WI38 (cell line): ENCODE data around the gene ABCB8.
A peak's percentile ranks its signal among the peaks of the same experiment; 100 is the strongest.

Experiments
- H3K4me3 ChIP-seq: 2 replicates; pipeline ENCODE4 v1.5.1; 2011; ENCODE audit warnings: low read depth, mild to moderate bottlenecking, control low read depth, low read length
- TF ChIP-seq, protein P1 (sequence below): IDR thresholded peaks from 2 replicates; pipeline ENCODE4 v1.5.1; 2012; ENCODE audit warnings: low read depth, mild to moderate bottlenecking, control low read depth, low read length

ABCB8 gene

DNA sequence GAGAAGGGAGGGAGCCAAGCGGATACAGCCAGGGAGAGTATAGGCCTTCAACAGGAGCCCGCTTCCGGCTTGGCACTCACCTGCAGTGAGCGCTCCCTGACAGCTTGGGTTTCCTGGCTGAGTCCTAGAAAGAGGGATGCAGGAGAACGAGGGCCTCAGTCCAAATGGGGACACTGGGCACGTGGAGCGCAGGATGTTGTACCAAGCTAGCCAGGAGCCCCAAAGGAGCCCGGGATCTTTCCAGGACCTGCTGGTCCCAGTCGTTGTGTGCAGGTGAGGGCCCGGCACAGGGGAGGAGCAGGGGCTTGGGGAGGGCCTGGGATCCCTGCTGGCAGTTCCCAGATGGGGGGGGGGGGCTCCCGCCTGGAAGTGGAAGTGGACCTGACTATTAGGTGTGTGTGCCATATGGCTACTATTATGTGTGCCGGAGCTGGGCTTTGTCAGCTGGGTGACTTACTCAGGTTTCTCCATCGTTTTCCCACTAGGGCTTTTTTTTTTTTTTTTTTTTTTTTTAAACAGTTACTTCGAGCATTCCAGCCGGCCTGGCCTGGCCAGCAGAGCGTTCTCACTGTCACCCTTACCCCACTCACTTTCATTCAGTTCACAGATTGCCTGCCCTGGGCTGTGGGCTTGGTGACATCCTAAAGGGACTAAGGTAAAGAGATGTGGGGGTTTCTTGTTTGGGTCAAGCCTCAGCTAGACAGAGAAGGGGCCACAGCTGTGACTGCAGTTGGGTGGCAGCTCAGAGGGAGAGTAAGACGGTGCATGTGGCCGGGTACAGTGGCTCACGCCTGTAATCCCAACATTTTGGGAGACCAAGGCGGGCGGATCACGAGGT is 61.9 kb downstream of the ABCB8 start:
- H3K4me3 ChIP-seq = peak overlapping the region; percentile 87
- TF ChIP-seq, protein P1, sequence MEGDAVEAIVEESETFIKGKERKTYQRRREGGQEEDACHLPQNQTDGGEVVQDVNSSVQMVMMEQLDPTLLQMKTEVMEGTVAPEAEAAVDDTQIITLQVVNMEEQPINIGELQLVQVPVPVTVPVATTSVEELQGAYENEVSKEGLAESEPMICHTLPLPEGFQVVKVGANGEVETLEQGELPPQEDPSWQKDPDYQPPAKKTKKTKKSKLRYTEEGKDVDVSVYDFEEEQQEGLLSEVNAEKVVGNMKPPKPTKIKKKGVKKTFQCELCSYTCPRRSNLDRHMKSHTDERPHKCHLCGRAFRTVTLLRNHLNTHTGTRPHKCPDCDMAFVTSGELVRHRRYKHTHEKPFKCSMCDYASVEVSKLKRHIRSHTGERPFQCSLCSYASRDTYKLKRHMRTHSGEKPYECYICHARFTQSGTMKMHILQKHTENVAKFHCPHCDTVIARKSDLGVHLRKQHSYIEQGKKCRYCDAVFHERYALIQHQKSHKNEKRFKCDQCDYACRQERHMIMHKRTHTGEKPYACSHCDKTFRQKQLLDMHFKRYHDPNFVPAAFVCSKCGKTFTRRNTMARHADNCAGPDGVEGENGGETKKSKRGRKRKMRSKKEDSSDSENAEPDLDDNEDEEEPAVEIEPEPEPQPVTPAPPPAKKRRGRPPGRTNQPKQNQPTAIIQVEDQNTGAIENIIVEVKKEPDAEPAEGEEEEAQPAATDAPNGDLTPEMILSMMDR = no peak

DNA sequence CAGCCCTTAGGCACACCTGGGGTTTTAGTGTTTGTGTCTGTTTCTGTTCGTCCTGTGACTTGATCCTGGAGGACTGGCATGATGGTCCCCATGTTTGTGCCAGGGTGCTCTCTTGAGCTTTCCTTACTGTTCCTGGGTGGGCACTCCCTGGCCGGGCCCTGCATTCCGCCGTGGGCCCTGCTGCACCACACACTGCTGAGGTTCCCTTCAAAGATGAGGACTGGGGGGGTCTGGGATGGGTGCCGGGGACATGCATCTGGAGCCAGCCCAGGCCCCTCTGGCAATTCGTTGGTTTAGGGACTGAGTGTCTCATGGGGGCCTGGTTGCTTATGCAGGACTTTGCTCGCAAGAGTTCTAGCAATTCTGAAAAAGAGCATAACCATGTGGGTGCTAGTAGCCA is 62.8 kb downstream of the ABCB8 start:
- no peak overlapping the region for H3K4me3 ChIP-seq
- TF ChIP-seq, protein P1 = no peak

DNA sequence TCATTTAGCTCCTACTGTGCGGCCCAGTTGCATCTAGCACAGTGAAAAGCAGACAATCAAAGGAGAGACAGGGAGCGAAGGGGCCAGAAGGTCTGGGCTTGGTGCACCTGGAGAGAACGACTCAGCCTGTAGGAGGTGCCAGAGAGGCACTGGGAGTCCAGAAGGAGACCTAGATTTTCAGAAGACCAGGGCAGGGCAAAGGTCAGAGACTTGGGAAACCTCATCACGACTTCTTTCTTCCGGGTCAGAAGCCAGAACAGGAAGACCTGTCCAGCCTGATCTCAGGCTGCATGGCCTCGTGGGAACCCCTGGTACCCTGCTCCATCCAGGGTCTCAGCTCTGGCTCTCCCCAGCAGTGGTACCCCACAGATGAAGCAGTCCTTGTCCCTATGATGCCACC is 63.2 kb downstream of the ABCB8 start:
- no peak overlapping the region for H3K4me3 ChIP-seq
- TF ChIP-seq, protein P1 = peak; percentile 51

DNA sequence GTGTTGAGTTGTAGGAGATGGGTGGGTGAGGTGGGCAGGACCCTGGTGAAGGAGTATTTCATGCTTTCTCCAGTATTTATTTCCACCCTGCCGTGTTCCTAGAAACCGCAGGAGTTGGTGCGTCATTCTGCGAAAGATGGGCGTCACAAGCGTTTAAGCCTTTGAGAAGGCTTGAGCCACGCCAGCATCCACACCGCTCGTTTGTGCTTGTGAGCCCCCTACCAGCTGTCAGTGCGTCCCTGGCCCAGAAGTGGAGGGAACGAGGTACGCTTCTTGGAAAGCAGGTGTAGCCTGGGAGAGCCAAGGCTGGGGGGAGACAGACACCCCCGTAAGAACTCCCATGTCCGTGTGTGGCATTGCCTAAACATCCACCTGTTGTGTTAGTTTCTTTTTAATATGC is 63.7 kb downstream of the ABCB8 start:
- H3K4me3 ChIP-seq = no peak overlapping the region
- TF ChIP-seq, protein P1 = no peak

DNA sequence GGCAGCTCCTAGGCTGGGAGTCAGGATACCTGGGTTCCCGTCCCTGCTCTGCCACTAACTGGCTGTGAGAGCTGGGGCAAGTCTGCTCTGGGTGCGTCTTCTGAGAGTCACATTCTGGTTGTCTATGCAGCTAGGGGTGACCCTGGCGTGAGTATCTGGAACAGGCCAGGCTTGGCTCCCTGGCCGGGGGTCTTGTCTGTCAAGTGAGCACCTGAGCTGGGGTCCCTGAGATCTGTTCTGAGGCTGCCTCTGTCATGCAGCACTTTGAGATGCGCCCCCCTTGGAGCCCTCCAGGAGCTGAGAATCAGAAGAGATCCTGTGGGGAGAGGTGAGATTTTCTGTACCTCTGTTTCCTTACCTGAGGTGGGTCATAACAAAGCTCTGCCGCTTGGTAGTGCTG is 65.5 kb downstream of the ABCB8 start:
- H3K4me3 ChIP-seq = no peak overlapping the region
- TF ChIP-seq, protein P1 = no peak

DNA sequence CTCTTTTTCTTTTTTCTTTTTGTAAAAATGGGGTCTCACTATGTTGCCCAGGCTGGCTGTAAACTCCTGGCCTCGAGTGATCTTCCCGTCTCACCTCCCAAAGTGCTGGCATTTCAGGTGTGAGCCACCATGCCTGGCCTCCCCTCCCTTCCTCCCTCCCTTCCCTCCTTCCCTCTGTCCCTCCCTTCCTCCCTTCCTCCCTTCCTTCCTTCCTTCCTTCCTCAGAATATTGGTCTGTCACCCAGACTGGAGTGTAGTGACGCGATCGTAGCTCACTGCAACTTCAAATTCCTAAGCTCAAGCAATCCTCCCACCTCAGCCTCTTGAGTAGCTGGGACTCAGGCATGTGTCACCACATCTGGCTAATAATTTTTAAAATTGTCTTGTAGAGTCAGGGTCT is 66.4 kb downstream of the ABCB8 start:
- TF ChIP-seq, protein P1 = no peak
- no peak overlapping the region for H3K4me3 ChIP-seq

DNA sequence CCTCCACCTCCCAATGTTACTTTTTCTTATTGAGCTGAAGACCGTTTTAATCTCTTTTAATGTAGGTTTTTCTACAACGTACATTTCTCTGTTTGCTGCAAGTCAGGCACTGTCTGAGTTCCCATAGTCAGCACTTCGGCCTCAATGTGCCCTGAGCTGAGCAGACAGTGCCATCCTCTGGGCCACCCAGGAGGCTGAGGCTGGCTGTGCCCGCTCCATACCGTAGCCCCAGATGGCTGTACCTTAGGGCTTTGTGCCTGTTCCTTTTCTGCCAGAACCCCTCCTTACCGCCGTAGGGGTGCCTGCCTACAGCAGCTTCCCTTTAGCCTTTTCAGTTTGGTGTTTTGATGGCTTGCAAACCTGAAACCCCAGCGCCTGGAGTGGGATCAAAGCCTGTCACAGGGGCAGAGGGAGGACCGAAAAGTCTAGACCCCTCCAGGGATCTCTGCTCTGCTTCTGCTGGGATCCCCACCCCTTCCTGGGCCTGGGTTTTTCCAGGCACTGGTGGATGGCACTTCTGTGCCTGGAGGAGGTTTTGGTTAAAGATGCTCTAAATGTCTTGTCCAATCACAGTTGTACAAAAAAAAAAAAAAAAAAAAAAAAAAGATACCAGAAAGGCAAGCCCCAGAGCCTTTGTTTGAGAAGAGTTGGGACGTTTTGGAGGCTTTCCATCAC is 67.0 kb downstream of the ABCB8 start:
- TF ChIP-seq, protein P1 = no peak
- H3K4me3 ChIP-seq = no peak overlapping the region
